HG03432 (cell line): ENCODE measurements around the gene SYT12.

Experiments used
- ATAC-seq: cut with Tn5 transposase; IDR thresholded peaks from one replicate; pipeline ENCODE4 v1.9.1; 2021; ENCODE audit warnings: mild to moderate bottlenecking, moderate library complexity; ENCODE audit not compliant: unreplicated experiment

SYT12 gene

DNA sequence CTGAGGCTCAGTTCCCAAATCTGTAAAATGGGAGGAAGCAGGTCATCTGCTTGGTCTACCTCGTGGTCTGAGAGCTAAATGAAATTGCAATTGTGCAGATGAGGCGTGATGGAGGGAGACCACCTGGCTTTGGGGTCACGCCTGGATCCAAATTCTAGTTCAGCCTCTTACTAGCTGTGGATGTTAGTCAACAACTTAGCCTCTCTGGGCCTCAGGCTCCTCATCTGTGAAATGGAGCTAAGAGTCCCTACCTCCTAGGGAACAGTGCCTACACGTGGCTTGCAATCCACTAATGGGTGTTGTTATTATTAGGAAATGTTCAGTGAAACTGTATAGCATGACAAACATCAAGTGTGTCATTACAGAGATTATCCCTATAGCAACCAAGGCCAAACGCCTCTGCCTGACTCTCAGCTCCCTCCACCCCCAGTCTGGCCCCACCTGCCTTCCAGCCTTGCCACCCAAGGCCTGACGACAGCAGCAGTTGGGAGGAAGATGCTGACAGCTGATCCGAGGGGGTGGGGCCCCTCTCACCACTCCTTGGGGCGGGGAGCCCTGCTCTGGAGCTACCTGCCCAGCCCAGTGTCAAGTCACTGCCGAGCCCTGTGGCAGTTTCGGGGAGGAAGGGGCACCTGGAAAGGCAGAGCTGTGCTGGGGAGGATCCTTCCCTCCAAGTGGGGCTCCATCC, 32.0 kb downstream of the SYT12 start:
- no peak for ATAC-seq

DNA sequence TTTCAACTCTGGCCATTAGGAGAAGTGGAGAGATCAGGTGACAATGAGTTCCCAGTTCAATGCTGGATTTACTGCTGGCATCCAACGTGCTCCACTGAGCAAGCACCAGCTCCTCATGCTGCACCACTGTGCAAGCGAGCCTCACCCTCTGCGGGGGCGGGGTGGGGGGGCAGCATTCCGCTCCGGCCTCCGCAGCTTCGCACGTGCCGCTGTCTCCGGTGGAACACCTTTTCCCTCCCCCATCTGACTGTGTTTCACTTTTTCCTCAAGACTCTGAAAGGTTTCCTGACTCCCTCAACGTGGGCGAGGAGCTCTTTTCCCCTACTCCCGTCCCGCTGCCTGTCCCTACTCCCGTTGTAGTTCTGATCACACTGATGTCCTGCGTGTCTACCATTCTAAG, 32.9 kb downstream of the SYT12 start:
- no peak for ATAC-seq

DNA sequence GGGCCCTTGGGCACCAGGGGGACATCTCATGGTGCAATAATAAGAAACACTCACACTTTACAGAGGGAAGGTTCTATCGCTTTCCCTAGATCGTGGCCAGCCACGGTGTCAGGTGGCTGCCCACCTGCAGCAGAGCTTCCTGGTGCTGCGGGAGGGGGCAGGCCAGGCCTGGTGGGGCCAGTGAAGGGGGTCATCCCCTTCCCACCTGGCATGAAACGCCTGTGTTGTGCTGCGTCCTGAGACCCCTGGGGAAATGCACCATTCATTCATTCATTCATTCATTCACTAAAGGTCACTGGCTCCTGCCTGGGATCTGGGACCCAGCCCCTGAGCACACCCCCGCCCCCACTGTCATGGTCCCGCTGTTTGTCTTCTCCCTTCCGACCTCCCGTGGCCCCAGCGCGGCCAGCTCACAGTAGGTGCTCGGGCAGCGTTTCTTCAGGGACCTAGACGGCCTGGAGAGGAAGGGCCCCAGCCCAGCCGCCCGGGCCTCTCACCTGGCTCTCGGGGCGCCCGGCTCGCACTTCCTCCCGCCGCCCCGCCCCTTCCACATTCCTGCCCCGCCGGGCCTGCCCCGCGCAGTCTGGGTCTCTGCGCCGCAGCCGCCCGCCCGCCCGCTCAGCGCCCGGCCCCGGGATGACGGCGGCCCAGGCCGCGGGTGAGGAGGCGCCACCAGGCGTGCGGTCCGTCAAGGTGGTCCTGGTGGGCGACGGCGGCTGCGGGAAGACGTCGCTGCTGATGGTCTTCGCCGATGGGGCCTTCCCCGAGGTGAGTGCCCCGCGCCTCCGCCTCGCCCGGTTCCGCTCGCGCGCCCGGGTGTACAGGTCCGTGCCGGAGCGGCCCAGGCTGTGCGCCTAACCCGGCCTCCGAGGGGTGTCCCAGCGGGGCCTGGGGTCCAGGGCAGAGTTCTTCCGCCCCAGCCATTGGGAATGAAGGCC, 33.6 kb downstream of the SYT12 start, which contains the start of gene RHOD:
RHOD (plus strand) TSS at position 581 of the 938 bp plus-strand sequence; CDS start at position 637, 56 bp downstream.
- no peak for ATAC-seq

DNA sequence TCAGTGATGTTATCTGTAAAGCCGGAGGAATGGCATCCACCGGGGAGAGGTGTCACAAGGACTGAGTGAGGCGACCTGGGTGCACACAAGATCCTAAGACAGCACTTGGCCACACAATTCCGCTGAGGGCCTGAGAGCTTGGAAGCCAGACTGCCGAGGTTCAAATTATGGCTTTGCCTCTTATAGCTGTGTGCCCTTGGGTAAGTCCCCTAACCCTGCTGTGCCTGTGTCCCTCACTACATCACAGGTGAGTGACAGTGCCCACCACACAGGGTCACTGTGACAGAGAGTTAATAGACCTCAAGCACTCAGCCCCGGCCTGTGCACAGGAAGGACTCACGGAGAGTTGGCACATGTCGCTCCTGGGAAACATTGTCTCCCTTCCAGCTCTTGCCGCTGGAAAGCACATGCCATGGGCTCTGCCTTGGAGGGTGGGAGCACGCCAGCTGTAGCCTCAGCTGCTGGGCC, 34.3 kb downstream of the SYT12 start:
- ATAC-seq = no peak

DNA sequence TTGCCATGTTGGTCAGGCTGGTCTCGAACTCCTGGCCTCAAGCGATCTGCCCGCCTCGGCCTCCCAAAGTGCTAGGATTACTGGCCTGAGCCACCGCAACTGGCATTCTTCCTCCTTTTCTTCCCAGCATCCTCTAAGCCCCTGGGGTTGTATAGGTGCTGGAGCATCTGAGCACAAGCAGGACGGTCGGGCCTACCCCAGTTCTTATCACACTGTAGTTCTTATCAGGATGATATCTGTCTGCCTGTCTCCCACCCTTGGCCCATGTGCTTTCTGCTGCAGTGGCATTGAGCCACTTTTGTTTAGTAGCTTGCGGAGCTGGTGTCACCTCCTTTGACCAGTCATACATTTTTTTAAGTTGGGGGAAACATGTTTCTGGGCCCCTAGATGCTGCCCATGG, 35.6 kb downstream of the SYT12 start:
- no peak for ATAC-seq

DNA sequence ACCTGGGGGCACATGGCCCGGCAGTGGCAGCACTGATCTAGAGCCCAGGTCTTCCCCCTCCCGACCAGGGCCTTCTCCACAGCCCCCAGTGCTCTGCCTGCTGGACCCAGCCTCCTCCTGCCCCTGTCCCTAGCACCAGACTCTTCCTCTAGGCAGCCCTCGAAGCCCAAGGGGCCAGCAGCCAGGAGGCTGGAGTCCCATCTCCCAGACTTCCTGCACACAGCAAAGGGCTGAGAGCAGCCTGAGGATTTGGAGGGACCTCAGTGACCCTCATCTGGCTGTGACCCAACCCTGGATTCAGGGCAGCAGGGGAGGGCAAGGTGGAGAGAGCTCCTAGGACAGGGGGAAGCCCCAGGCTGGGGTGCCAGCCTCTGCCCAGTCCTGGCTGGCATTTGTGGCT, 36.7 kb downstream of the SYT12 start:
- ATAC-seq = no peak

DNA sequence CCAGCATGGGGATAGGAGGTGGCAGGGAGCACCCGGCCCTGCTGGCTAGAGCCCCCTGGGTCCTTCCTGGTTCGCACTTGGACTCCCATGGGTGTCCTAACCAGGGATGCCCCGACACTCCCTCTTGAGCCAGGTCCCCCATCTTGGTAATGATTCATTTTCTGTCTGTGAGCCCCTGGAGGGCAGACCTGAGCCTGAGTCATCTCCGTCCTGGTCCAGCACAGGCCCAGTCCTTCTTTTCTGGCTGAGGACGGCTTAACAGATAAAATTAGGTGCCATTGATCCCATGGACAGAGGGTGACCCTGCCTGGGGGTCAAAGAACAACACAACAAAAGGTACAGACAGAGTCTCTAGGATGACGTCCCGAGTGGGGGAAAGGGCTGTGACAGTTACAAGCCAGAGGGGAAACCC, 37.2 kb downstream of the SYT12 start:
- no peak for ATAC-seq

DNA sequence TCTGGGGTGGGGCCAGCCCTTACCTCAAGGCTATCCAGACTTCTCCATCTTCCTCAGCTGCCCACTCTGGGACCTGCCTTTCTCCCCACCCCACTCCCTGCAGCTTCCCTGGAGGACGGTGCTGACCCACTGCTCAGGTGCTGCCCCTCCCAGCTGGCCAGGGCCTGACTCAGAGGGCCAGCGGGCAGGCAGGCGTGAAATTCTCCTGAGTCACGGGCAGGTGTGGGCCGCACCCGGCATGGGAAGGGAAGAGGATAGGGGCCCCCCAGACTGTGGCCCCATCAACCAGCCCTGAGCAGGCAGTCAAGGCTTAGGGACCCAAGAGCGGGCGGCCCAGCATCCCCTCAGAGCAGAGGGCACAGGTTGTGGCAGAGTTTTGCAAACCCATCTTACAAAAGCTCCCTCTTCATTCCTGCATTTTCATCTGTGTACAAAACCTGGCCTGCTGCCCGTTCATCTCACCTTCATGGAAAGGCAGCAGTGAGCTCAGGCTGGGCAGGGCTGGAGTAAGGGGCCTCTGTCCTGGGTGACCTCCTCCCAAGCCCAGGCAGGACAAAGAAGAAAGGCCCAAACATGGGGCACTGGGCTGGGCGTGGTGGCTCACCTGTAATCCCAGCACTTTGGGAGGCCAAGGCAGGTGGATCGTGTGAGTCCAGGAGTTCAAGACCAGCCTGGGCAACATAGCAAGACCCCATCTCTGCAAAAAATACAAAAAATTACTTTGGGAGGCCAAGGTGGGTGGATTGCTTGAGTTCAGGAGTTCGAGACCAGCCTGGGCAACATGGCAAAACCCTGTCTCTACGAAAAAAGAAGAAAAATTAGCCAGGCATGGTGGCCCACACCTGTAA, 39.8 kb downstream of the SYT12 start:
- no peak for ATAC-seq

DNA sequence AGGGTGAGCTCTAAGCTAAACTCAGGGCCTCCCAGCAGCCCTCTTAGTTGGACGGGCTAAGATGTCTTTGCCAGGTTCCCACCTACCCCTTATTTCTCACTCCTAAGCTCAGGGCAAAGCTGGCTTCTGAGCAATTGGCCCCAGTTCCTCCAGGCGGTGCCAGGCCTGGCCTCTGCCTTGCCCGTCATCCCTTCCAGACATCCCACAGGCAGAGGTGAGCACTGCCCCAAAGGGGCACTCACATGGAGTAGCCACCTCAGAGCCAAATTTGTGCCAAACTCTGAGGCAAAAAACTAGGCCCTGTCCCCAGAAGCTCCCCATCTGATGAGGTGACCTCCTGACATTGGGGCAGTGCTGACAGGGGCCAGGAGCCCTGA, 43.4 kb downstream of the SYT12 start:
- ATAC-seq = no peak

DNA sequence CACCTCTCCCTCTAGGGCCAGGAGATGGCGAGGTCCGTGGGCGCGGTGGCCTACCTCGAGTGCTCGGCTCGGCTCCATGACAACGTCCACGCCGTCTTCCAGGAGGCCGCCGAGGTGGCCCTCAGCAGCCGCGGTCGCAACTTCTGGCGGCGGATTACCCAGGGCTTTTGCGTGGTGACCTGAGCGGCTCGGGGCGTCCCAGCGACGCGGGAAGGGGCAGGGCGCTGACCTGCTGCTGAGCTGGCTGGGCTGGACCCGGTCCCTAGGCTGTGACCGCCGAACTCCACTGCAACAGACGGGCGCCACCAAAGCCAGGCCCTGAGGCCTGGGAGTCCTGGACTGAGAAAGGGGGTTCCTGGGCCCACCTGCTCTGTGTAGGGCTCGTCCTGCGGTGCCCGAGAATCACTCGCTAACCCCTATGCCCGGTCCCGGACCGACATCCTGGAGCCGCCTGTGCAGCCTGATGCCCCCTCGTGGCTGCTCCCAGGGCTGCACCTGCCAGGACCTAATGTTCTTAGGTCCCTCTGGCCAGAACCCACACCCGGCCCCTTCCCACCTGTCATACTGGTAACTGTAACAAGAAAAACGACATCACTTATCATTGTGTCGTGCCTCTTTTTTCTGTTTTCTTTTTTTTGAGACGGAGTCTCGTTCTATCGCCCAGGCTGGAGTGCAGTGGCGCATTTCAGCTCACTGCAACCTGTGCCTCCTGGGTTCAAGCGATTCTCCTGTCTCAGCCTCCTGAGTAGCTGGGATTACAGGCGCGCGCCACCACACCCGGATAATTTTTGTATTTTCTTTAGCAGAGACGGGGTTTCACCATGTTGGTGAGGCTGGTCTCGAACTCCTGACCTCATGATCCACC, 48.7 kb downstream of the SYT12 start:
- ATAC-seq = no peak

DNA sequence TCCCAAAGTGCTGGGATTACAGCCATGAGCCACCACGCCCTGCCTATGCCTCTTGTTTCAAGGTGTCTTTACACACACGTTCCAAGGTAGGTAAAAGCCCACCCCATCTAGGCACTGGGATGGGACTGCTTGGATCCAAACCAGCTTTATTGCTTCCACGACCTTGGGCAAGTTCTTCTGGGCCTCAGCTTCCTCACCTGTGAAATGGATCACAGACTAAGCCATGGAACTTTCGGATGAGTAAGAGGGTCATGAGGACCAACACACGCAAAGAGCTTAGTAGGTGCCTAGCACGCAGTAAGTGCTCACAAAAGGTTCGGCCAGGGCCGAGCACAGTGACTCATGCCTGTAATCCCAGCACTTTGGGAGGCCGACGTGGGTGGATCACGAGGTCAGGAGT, 49.4 kb downstream of the SYT12 start:
- no peak for ATAC-seq

DNA sequence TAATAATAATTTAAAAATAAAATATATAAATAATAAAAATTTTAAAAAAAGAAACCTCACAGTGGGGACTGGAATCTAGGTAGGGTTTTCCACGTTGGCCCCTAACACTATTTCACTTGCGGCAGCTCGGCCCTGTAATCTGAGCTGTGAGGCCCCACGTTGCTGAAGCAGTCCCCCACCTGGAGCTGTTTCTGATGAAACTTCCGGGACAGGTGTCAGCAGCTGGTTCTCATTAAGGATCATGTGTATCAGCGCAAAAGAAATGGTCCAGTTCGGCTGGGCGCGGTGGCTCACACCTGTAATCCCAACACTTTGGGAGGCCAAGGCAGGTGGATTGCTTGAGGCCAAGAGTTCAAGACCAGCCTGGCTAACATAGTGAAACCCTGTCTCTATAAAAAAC, 51.0 kb downstream of the SYT12 start:
- no peak for ATAC-seq

DNA sequence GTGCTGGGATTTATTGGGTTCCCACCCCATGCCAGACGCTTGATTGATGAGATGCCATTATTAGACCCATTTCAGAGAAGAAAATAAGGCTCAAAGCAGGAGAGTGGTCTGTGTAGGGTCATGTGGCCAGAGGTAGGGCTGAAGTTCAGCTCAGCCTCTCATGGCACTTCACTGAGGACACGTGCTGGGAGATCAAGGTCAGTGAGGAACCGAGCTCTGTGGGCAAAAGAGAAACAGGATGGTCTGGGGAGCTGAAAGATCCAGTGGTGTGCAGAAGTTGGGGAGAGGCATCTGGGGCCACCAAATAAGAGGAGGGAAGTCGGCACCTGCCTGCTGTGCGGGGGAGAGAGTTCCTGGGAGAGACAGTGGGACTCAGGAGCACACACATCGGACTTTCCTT, 53.3 kb downstream of the SYT12 start:
- no peak for ATAC-seq

DNA sequence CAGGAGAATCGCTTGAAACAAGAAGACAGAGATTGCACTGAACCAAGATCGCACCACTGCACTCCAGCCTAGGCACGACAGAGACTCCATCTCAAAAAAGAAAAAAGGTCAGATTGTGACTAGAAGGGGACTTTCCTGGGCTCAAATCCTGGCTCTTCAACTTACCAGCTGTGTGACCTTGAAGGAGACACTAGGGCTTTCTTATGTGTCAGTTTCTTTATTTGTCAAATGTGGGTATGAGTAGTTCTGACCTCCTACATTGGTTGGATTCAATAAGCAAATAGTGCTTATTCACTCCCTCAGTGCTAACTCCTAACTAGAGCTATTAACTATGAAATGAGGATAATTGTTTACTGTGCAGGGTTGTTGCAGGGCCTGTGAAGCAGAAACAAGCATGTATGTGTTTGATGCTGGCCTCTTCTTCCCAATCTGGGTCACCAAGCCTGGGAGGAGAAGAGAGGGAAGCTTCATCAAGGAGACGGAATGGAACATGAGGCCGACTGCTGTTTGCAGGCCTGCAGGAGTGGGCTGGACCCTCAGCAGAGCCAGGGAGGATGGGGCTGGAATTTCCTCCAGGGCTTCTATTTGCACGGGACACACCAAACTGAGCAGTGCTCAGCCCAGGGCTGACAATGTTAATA, 56.3 kb downstream of the SYT12 start:
- ATAC-seq = no peak

DNA sequence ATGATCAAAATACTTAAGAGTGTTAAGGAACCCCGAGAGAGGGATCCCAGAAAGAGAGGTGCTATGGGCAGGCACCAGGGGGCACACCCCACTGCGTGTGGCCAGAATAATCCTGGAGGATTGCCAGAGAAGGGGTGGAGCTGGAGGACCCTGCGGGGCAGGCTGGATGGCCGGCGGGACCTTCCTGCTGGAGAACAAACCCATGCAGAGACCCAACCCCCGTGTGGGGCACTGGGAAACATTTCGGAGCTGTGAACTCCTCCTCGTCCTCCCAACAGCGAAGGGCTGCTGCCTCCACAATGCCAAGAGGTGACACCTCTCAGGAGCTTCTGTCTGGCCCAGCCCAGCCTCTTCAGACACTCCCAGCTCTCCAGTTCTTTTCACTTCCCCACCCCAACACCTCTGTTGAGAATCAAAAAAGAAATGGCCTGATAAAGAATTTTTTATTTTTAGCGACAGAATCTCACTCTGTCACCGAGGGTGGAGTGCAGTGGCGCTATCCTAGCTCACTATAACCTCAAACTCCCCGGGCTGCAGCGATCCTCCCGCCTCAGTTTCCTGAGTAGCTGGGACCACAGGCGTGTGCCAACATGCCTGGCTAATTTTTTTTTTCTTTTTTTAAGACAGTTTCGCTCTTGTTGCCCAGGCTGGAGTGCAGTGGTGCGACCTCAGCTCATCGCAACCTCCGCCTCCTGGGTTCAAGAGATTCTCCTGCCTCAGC, 59.3 kb downstream of the SYT12 start:
- no peak for ATAC-seq

DNA sequence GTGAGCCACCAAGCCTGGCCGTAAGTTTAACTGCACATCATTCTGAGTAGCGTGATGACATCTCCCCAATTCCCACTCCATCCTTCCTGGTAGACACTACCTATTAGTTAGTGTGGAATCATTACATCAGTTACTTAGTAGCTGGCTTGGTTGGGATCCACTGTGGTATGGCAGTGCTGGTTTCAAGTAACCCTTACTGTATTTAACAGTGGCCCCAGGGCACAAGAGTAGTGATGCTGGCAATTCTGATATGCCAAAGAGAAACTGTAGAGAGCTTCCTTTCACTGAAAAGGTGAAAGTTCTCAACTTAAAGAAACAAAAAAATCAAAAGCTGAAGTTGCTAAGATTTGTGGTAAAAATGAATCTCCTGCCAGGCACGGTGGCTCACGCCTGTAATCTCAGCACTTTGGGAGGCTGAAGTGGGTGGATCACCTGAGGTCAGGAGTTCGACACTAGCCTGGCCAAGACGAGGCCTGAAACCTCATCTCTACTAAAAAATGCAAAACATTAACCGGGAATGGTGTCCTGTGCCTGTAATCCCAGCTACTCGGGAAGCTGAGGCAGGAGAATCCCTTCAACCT, 60.9 kb downstream of the SYT12 start:
- no peak for ATAC-seq

DNA sequence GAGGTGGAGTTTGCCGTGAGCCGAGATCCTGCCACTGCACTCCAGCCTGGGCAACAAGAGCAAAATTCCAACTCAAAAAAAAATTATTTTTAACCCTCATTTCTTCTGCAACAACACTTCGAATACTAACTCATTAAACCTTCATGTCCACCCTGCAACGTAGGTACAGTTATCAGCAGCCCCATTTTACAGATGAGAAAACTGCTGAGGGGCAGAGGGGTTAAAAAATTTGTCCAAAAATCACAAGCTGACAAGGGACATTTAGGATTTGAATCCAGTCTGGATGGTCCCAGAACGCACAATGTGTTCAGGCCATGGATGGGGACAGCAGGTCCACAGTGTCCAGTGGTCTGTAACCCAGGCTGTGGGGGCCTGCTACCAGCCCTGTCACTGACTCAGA, 62.7 kb downstream of the SYT12 start:
- ATAC-seq = no peak

DNA sequence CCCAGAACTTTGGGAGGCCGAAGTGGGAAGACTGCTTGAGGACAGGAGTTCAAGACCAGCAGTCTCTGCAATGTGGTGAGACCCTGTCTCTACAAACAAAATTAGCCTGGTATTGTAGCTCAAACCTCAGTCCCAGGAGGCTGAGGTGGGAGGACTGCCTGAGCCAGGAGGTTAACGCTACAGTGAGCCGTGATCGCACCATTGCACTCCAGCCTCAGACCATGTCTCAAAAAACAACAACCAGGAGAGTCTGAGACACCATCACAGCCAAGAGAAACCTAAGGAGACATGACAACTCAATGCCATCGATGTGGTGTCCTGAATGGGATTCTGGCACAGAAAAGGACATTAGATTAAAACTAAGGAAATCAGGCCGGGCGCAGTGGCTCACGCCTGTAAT, 67.8 kb downstream of the SYT12 start:
- ATAC-seq = no peak

DNA sequence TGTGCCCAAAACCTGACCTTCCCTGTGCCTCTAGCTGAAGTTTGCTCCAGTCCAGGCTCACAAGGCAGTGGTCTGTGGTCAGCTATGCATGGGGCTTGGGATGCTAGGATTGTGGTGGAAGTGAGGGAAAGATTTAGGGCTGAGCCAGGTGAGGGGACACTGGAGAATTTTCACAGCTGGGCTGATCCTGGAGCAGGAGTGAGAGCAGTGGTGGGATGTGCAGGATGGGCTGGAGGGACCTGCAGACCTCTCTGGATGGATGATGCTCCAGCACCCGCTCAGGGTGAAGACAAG, 72.2 kb downstream of the SYT12 start:
- ATAC-seq = no peak
